ENCODE measurements around the gene CYYR1.
"Not testable (repeated sequence)": the region's sequence is repeated elsewhere in the genome, so short reads cannot be mapped to it uniquely, and the experiment has no call there.

Gene CYYR1

GRCh38 chr21:26487981-26488480 lies 85.1 kb downstream of the CYYR1 start:
- no peak for DNase-seq

GRCh38 chr21:26473471-26473870 lies 99.6 kb downstream of the CYYR1 start:
- DNase-seq, result no peak

- no peak for DNase-seq
These were observed 102.0 kb downstream of the CYYR1 start for GRCh38 chr21:26471099-26471471.

DNA sequence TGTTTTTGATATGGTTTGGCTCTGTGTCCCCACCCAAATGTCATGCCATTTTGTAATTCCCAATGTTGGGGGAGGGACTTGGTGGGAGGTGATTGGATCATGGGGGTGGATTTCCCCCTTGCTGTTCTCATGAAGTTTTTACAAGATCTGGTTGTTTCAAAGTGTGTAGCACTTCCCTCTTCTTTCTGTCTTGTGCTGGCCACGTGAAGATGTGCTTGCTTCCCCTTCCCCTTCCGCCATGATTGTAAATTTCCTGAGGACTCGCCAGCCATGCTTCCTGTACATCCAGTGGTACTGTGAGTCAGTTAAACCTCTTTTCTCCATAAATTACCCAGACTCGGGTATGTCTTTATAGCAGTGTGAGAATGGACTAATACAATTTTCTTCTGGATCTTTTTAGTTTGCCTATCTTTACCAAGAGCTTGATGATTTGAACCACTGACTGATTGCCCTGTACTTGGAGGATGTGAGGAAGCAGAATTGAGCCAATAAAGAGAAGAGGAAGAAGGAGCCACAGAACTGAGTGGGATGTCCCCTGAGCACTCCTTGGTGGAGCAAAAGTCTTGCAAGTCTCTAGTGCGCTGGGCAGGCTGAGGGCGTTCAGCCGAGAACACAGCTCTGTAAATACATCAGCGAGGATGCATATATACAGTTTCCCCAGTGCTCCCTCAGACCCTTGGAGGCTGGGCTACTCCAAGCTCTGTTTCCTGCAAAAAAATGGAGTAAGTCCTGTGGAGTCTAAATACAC lies 102.6 kb downstream of the CYYR1 start:
- DNase-seq, result no peak

GRCh38 chr21:26469789-26470188 lies 103.3 kb downstream of the CYYR1 start:
- DNase-seq, result no peak

DNA sequence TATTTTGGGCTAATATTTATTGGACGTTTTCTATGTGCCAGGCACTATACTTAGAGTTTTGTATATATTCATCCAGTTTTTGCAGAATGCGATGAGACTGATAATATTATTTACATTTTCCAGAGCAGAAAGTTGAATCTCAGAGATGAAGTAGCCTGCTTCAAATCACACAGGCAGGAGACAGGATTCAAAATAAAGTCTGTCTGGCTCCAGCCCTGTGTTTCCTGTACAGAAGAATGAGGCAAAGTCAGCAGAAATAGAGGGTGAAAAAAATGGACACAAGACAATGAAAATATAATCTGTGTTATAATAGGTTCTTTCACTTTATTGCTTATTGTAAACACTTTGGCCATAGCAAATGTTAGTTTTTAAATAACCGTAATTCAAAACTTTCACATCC lies 107.2 kb downstream of the CYYR1 start:
- DNase-seq, result no peak

- no peak for DNase-seq
These were observed 111.6 kb downstream of the CYYR1 start for GRCh38 chr21:26461500-26461899.

- DNase-seq, result no peak
These were observed 112.5 kb downstream of the CYYR1 start for GRCh38 chr21:26460621-26461020.

DNA sequence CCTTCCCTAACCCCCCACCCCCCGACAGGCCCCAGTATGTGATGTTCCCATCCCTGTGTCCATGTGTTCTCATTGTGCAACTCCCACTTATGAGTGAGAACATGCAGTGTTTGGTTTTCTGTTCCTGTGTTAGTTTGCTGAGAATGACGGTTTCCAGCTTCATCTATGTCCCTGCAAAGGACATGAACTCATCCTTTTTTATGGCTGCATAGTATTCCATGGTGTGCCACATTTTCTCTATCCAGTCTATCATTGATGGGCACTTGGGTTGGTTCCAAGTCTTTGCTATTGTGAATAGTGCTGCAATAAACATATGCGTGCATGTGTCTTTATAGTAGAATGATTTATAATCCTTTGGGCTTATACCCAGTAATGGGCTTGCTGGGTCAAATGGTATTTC lies 114.2 kb downstream of the CYYR1 start:
- DNase-seq, result not testable (repeated sequence)

- DNase-seq, result no peak
These were observed 115.3 kb downstream of the CYYR1 start for GRCh38 chr21:26457817-26458216.

GRCh38 chr21:26453267-26453666 lies 119.8 kb downstream of the CYYR1 start:
- no peak for DNase-seq

GRCh38 chr21:26451081-26451740 lies 121.9 kb downstream of the CYYR1 start:
- no peak for DNase-seq

DNA sequence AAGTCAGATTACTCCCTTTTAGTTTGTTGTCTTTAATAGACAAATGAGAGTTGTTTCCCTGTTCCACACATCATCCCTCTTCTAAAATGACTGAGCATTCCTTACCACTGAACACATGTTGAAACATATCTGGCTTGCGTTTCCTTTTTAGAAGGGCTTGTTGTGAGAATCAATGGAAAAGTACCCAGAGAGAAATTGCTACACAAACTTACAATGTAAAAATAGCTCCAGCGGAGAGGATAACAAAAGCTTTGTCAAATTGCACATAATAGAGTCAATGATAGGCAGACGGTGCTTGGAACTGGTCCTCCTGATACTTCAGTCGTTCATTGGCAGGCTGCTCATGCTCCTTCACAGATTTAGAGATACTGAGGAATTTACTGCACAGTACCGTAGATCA lies 123.9 kb downstream of the CYYR1 start:
- no peak for DNase-seq

DNA sequence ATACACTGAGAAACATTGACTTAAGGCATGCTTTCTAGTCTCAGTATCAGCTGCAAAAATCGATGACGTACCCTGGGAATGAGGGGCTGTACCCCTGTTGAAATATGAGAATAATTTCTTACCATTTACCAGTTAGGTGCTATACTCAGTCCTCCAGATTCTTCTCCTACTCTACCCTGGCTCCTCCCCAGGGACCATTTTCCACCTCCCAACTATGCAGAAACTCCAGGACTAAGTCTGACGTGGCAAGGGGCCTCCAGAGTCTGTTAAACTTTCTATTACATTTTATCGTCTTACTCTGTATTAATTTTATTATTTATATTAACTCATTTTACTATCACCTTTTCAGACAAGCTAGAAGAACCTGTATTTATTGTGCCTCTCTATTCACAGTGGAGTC lies 124.3 kb downstream of the CYYR1 start:
- no peak for DNase-seq

DNA sequence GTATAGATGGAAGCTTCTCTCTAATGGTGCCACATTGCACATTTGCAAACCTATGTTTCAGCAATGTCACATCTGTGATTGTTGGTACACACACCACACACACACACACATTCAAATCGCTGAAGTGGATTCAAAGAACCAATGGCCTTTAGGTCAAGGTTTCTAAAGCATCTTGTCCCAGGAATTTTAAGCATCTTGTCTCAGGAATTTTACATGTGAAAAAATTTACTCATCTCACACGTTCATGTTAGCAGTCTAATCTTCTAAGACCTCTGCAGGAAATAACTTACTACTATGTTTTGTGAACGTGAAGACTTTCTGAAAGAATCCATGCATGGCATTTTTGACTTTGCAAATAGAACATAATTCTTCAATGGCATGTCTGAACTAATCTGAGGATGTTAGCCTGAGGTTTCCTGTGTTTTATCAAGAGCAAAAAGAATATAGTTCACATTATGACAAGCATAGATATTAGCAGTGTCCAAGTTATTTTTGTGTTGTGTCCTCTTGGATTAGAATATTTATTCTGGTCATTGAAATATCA lies 125.1 kb downstream of the CYYR1 start:
- no peak for DNase-seq

DNA sequence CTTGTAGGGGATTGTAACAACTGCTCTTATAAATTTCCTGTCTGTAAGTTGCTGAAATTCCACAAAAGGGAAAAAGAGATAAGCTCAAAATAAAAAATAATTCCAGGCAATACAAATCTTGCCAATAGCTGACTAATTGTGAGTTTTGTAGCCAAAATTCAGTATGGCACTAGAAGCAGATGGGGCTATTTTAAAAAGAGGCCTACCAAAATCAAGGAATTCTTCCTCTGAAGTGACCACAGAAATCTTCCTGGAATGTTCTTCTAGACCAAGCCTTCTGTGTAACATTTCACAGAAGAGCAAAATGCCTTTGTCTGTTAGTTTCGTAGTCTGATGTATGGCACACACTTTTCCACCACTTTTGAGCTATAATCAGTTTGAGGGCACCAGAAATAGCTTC lies 127.6 kb downstream of the CYYR1 start:
- DNase-seq, result no peak

DNA sequence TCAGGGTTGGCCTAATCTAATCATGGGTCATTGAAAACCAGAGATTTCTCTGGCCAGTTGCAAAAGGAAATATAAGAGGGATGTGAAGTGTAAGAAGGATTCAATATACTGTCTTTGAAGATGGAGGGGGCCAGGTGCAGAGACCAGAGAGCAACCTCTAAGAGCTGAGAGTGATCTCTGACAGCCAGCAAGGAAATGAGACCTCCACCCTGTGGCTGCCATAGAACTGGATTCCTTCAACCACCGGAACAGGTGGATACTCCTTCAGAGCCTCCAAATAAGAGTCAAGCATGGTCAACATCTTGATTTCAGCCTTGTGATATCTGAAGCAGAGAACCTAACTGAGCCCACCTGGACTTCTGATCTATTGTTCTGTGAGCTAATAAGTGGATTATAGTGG lies 128.4 kb downstream of the CYYR1 start:
- DNase-seq, result no peak

GRCh38 chr21:26443867-26444266 lies 129.2 kb downstream of the CYYR1 start:
- no peak for DNase-seq

GRCh38 chr21:26443291-26443690 lies 129.8 kb downstream of the CYYR1 start:
- DNase-seq, result no peak

DNA sequence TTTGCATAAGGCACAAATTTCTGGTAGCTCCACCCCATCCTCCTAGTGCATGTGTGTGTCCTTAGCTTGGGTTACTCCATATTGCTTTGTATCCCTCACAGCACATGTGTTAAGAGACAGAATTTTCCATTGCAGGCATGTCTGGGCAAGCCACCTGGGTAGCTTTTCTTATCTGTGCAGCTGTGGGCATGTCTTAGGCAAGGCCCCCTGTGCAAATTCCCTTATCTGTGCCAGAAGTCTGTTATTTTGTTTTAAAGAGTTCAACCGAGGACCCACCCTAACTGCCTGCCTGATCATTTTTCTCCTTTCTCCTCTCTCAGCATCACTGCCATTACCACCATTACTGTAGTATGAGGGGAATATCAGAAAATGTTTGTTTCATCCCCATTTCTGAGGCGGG lies 131.9 kb downstream of the CYYR1 start:
- no peak for DNase-seq

DNA sequence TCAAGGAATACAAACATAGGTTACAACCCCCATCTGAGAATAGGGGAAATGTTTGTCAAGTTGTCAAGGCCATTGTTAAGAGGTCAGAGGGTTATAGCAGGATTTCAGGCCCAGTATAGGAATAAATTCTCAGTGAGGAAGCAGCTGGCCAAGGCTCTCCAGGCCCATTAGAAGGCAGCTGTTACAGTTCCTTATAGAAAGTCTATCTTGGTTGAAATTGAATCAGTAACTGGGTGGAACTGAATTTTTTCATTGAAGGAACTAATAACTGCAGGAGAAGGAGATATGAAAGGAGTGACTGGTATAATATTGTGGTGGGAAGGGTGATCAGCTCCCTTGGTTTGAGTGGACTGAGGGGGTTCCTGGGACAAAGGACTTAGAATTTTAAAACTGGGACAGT lies 134.1 kb downstream of the CYYR1 start:
- no peak for DNase-seq

- no peak for DNase-seq
These were observed 135.6 kb downstream of the CYYR1 start for GRCh38 chr21:26437326-26438009.

- DNase-seq, result no peak
These were observed 139.7 kb downstream of the CYYR1 start for GRCh38 chr21:26433386-26433785.

DNA sequence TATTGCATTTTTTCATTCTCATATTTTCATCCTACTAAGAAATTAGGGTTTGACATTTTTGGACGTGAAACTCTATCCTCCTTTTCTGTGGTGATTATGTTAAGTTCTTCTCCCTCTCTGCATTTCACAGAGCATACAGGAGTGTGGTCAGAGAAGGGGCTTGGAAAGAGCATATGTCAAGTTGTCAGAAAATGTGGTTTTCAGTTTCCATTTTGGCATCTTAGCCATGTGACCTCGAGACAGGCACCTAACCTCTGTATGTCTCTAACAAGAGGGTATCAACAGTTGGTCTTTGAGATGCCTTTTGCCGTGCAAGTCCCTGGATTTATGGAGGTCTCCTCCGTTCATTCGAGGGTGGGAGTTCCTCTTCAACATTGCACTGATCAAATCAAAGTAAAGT lies 140.7 kb downstream of the CYYR1 start:
- DNase-seq, result no peak

All from cerebellar nuclear complex (tissue), 1 donor.